Kidney epithelial cell (primary cell): ENCODE measurements around the gene KDM2B. TPM values are rescaled to one million over a fixed set of nuclear protein-coding genes. Genes with fewer than 3 reads are reported as not detected.

Experiments used
- DNase-seq: peaks from one replicate; pipeline ENCODE4 v3.0.0-alpha.2; 2010; ENCODE audit warnings: low read depth
- H3K27me3 ChIP-seq: 2 replicates; pipeline ENCODE4 v1.6.0; 2011; ENCODE audit warnings: low read length; ENCODE audit not compliant: control insufficient read depth, insufficient read depth
- H3K36me3 ChIP-seq: 2 replicates; pipeline ENCODE4 v1.5.1; 2011; ENCODE audit warnings: low read length; ENCODE audit not compliant: control insufficient read depth, insufficient read depth
- H3K4me3 ChIP-seq: 2 replicates; pipeline ENCODE4 v1.5.1; 2011; ENCODE audit warnings: low read depth, mild to moderate bottlenecking, control low read depth, low read length
- CTCF ChIP-seq: IDR thresholded peaks from 2 replicates; pipeline ENCODE4 v1.5.1; 2011; ENCODE audit warnings: mild to moderate bottlenecking, moderate library complexity, low read length, control low read depth, inconsistent platforms; ENCODE audit not compliant: insufficient read depth, poor library complexity, severe bottlenecking
- total RNA-seq: library from RNA; depleted of rRNA; stranded (reverse); fragments of >200 nt; gene quantifications from 2 replicates; pipeline ENCODE4 v1.2.3, GENCODE V29; 2015

KDM2B gene
- total RNA-seq, 1 donor from 2014 or later: 34.7 TPM

GRCh38 chr12:121571920-121572319 lies 8.9 kb downstream of the KDM2B start:
- DNase-seq: no peak
- no peaks in the 10 kb centered on the region for H3K27me3 ChIP-seq
- H3K4me3 ChIP-seq: no peak overlapping the region
- no peaks in the 10 kb centered on the region for H3K36me3 ChIP-seq
- no peak for TF ChIP-seq CTCF

DNA sequence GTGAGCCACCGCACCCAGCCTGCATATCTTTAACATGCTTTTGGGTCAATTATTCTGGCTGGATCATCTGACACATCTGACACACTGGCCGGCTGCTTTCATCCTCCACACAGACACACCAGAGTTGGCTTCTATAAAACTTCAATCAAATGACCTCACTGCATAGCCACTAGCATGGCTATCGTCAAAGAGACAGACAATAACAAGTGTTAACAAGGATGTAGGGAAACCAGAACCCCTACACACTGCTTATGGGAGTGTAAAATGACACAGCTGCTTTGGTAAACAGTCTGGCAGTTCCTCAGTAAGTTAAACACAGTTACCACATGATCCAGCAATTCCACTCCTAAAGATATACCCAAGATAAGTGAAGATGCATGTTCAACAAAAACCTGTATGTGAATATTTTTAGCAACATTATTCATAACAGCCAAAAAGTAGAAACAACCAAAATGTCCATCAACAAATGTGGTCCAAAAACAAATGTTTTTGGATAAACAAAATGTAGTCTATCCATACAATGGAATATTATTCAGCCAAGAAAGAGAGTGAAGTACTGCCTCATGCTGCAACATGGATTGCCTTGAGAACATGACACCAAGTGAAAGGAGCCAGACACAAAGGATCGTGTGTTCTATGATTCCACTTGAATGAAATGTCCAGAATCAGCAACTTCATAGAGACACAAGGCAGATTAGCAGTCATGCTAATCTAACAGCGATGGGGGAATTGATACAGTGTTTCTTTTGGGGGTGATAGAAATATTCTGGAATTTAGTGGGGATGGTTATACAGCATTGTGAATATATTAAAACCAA lies 10.1 kb downstream of the KDM2B start:
- no peak overlapping the region for H3K4me3 ChIP-seq
- no peak for DNase-seq
- no peak for TF ChIP-seq CTCF
- no peaks in the 10 kb centered on the region for H3K36me3 ChIP-seq
- H3K27me3 ChIP-seq: no peaks in the 10 kb centered on the region

- no peaks in the 10 kb centered on the region for H3K36me3 ChIP-seq
- H3K27me3 ChIP-seq: no peaks in the 10 kb centered on the region
- no peak for DNase-seq
- H3K4me3 ChIP-seq: no peak overlapping the region
- TF ChIP-seq CTCF: no peak
Observed at GRCh38 chr12:121568971-121569751, 11.7 kb downstream of the KDM2B start.

DNA sequence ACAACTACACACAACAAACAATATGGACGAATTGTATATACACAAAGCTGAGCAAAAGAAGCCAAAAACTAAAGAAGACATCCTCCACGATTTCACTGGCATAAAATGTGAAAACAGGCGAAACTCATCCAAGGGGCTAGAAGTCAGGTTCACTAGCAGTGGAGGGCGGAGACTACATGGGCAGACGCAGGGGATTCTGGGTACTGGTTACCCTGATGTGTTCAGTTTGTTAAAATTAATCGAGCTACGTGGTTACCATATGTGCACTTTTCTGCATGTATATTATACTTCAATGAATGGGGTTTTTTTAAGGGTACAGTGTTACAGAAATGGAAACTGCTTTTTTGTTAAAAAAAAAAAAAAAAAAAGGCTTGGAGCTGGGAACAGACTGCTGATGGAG lies 12.3 kb downstream of the KDM2B start:
- Histone ChIP-seq H3K36me3 (no peaks in the 10 kb centered on the region), H3K27me3 (no peaks in the 10 kb centered on the region), H3K4me3 (no peak overlapping the region)
- TF ChIP-seq CTCF: no peak
- no peak for DNase-seq

DNA sequence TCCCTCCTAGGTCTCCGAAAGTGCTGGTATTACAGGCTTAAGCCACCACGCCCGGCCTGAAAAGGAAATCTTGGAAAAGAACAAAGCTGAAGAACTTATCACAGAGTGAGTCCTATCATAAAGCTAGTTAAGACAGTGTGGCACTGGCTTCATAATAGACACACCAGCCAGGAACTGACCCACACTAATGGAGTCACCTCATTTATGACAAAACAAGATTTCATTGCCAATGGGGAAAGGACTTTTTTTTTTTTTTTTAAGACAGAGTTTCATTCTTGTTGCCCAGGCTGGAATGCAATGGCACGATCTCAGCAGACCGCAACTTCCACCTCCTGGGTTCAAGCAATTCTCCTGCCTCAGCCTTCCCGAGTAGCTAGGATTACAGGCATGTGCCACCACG lies 15.7 kb downstream of the KDM2B start:
- no peak for DNase-seq
- no peak for TF ChIP-seq CTCF
- H3K4me3 ChIP-seq: no peak overlapping the region
- no peaks in the 10 kb centered on the region for H3K27me3 ChIP-seq
- H3K36me3 ChIP-seq: no peaks in the 10 kb centered on the region
